ENCODE results near the gene HES7. TPM values are rescaled to one million over a fixed set of nuclear protein-coding genes. Genes with fewer than 3 reads are reported as not detected.

Gene HES7
- total and polyA plus RNA-seq, 4 experiments from 2014 or later: not detected

DNA sequence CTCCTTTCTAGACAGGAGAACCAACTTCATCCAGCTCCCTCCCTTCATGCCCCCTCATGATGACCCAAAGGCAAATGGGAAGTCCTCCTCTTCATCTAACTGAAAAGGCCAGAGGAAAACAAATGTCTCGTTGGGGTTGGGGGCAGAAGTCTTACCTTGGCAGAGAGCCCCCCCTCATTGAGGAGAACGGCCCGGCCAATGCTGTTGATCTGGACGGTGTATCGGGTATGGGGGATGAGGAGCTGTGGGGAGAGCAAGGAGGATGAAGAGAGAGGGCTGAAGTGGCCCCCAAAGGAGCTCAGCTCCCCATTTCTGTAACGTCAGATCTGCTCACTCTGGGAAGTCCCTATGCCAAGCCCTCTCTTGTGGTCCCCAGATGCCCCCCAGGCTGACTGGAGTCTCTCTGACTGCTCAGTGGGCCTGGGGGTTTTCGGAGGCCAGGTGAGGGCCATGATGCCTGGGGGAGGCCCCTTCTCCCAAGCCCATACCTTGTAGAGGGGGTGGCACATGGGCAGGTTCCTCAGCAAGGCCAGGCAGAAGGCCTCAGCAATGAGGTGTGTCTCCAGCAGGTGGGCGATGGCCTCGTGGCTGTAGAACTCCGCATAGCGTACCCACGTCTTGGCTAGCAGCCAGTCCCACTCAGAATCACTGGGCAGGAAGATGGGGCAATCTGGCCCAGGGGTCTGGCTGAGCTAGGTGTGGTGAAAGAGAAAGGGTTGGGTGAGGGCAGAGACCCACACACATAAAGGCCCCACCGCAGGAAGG lies 47.2 kb downstream of the HES7 start:
- POLR2A ChIA-PET (ENCODE audit: partially characterized antibody): interaction anchor here (0.6 to 1.0 kb wide), 3 partner anchors 33 to 240 kb away, joined by 3 to 5 read pairs (median 3); no protein-coding TSS in a partner anchor
- intact Hi-C loops (cut with micrococcal nuclease): no loop called here

DNA sequence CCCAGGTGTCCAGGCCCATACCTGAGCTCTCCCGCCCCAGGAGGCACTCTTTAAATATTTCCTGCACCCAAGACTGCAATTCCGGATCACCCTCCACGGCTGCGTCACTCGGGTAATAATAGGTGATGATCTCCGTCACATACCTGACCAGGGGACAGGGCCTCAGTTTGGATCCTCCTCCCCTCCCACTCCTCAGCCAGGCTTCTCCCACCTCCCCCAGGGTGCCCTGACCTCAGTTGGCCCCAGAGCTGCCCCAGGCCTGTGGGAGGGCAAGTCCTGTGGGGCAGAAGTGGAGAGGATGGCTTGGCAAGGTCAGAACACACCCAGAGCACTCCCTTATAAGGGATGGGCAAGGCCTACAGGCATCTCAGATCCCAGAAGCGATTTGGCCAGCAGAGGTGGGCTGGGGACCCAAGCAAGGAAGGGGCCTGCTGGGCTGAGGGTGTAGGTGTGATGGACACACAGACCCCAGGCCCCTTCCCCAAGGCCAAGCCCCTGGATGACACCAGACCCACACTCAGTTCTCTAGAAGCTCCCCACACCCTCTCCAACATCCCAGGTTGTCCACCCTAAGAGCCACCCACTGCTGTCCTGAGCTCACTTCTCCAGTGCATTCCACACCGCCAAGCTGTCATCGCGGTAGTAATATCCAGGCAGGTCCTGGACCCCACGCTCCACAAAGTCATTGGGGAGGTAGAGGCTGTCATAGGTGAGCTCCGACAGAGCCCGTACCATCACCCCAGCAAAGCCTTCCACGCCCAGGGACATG lies 48.1 kb downstream of the HES7 start:
- Histone ChIP-seq H3K4me1 (ENCODE audit: insufficient read depth, low read length) (peaks cover 37% of the 10 kb centered on the region), H3K9me3 (ENCODE audit: control insufficient read depth in 1 of 2, low read length in 2 of 2) (no peaks in the 10 kb centered on the region), H3K27me3 (ENCODE audit: insufficient read depth, low read length) (peaks cover 24% of the 10 kb centered on the region), H3K27ac (ENCODE audit: low read depth, low read length) (no peak overlapping the region), H3K4me3 (ENCODE audit: low read length in 2 of 2) (no peak overlapping the region), H3K36me3 (ENCODE audit: insufficient read depth, low read length) (no peaks in the 10 kb centered on the region)
- intact Hi-C loops (cut with micrococcal nuclease): no loop called here
- POLR2A ChIA-PET (ENCODE audit: partially characterized antibody): interaction anchor here (0.6 to 2.8 kb wide), 3 partner anchors 34 to 241 kb away, joined by 3 to 9 read pairs (median 3); no protein-coding TSS in a partner anchor
- no peak overlapping the region for H3K4me3 Mint-ChIP-seq
- peaks cover 18 to 43% (median 34%) of the 10 kb centered on the region in 4 donors for H3K4me1 Mint-ChIP-seq
- H3K36me3 Mint-ChIP-seq: no peaks in the 10 kb centered on the region
- peaks cover 12 to 15% of the 10 kb centered on the region in 2 donors for H3K27me3 Mint-ChIP-seq
- CTCF ChIA-PET (ENCODE audit: partially characterized antibody): interaction anchor here (1.3 to 9.9 kb wide), 5 partner anchors 12 to 44 kb away, joined by 6 to 147 read pairs (median 17); partner anchors contain the start of genes ALOX12B and ALOXE3
- no peak overlapping the region for H3K27ac Mint-ChIP-seq
- DNase-seq: no peak
- no peaks in the 10 kb centered on the region for H3K9me3 Mint-ChIP-seq

More for the DNA sequence above, 47.2 kb downstream of the HES7 start:
- Mint-ChIP-seq H3K36me3 (no peaks in the 10 kb centered on the region), H3K4me1 (peaks cover 21 to 43% (median 34%) of the 10 kb centered on the region in 4 donors), H3K27ac (peak overlapping the region in 2 of 7 donors; percentile 8 to 51), H3K27me3 (peaks cover 10 to 15% of the 10 kb centered on the region in 2 donors), H3K9me3 (no peaks in the 10 kb centered on the region), H3K4me3 (no peak overlapping the region)
- DNase-seq: no peak
- Histone ChIP-seq H3K4me1 (ENCODE audit: insufficient read depth, low read length) (peaks cover 37% of the 10 kb centered on the region), H3K27me3 (ENCODE audit: insufficient read depth, low read length) (peaks cover 19% of the 10 kb centered on the region), H3K27ac (ENCODE audit: low read depth, low read length) (no peak overlapping the region), H3K36me3 (ENCODE audit: insufficient read depth, low read length) (no peaks in the 10 kb centered on the region), H3K4me3 (ENCODE audit: low read length in 2 of 2) (no peak overlapping the region), H3K9me3 (ENCODE audit: control insufficient read depth in 1 of 2, low read length in 2 of 2) (no peaks in the 10 kb centered on the region)
- CTCF ChIA-PET (ENCODE audit: partially characterized antibody): interaction anchor here (1.0 to 9.9 kb wide), 4 partner anchors 16 to 87 kb away, joined by 5 to 147 read pairs (median 27); no protein-coding TSS in a partner anchor

DNA sequence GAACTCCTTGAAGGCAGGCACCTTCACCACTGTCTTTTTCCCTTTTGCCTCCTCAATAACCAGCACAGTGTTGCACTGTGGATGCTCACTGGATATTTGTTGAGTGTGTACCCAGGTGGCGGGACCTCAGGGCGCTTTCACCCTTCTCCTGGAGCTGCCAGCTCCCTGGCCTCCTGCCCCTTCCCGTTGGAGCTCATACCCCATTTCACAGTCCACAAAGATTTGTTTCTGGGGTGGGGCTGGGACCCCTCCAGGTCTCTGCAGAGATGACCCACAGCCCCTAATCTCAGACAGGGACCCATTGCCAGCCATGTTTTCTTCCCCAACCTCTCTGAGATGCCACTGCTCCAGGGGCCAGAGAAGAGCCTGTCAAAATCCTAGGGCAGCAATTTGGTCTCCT lies 48.8 kb downstream of the HES7 start:
- no peak for DNase-seq
- POLR2A ChIA-PET (ENCODE audit: partially characterized antibody): interaction anchor here (1.5 to 2.8 kb wide), 2 partner anchors 35 to 44 kb away, joined by 6 to 9 read pairs; partner anchors contain the start of gene ALOXE3
- no peak overlapping the region for H3K27ac Mint-ChIP-seq
- peaks cover 18 to 40% (median 31%) of the 10 kb centered on the region in 4 donors for H3K4me1 Mint-ChIP-seq
- Histone ChIP-seq H3K27me3 (ENCODE audit: insufficient read depth, low read length) (peaks cover 24% of the 10 kb centered on the region), H3K4me3 (ENCODE audit: low read length in 2 of 2) (no peak overlapping the region), H3K4me1 (ENCODE audit: insufficient read depth, low read length) (peaks cover 32% of the 10 kb centered on the region), H3K27ac (ENCODE audit: low read depth, low read length) (no peak overlapping the region), H3K36me3 (ENCODE audit: insufficient read depth, low read length) (no peaks in the 10 kb centered on the region), H3K9me3 (ENCODE audit: control insufficient read depth in 1 of 2, low read length in 2 of 2) (no peaks in the 10 kb centered on the region)
- intact Hi-C loops (cut with micrococcal nuclease): no loop called here
- H3K9me3 Mint-ChIP-seq: no peaks in the 10 kb centered on the region
- H3K4me3 Mint-ChIP-seq: peak overlapping the region in 1 of 8 donors; percentile 52
- H3K36me3 Mint-ChIP-seq: no peaks in the 10 kb centered on the region
- H3K27me3 Mint-ChIP-seq: peaks cover 12 to 18% of the 10 kb centered on the region in 2 donors
- CTCF ChIA-PET (ENCODE audit: partially characterized antibody): interaction anchor here (0.8 to 9.9 kb wide), 13 partner anchors 8 to 226 kb away, joined by 3 to 147 read pairs (median 15); partner anchors contain the start of genes ALOX12B, ALOXE3, CNTROB and RNF227

DNA sequence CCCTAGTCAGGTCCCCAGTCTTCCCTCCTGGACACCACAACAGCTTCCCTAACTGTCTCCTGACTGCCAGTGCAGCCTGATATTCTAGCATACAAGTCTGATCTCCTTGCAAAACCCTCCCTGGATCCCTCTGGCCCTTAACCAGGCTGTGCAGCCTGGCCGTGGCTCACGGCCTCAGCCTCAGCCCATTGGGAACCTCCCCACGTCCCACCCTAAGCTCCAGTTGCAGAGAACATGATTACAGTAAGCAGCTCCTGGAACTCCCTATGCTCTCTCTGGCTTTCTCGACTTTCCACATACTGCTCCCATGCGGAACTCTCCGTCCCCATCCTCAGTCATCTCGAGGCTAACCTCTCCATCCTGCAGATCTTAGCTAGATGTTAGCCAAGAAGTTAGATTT lies 49.4 kb downstream of the HES7 start:
- no peak overlapping the region for H3K4me3 ChIP-seq (ENCODE audit: low read length in 2 of 2)
- no peaks in the 10 kb centered on the region for H3K36me3 ChIP-seq (ENCODE audit: insufficient read depth, low read length)
- no peak overlapping the region for H3K27ac ChIP-seq (ENCODE audit: low read depth, low read length)
- ChIA-PET CTCF (ENCODE audit: partially characterized antibody) (interaction anchor here (0.8 to 9.9 kb wide), 17 partner anchors 9 to 226 kb away, joined by 3 to 147 read pairs (median 9); partner anchors contain the start of genes ALOX12B, ALOXE3, CNTROB and RNF227), POLR2A (ENCODE audit: partially characterized antibody) (interaction anchor here (1.5 to 2.8 kb wide), 2 partner anchors 36 to 45 kb away, joined by 6 to 9 read pairs; partner anchors contain the start of gene ALOXE3)
- intact Hi-C loops (cut with micrococcal nuclease): loop anchor here (5.0 kb wide), 1 partner anchor 223 kb away; the partner anchor contains the start of gene SLC25A35
- no peaks in the 10 kb centered on the region for H3K9me3 Mint-ChIP-seq
- DNase-seq: no peak
- peaks cover 24% of the 10 kb centered on the region for H3K27me3 ChIP-seq (ENCODE audit: insufficient read depth, low read length)
- H3K9me3 ChIP-seq (ENCODE audit: control insufficient read depth in 1 of 2, low read length in 2 of 2): no peaks in the 10 kb centered on the region
- H3K36me3 Mint-ChIP-seq: no peaks in the 10 kb centered on the region
- peaks cover 31% of the 10 kb centered on the region for H3K4me1 ChIP-seq (ENCODE audit: insufficient read depth, low read length)
- peak overlapping the region in 4 of 8 donors; percentile 8 to 52 (median 38) for H3K4me3 Mint-ChIP-seq
- H3K4me1 Mint-ChIP-seq: peaks cover 18 to 35% (median 27%) of the 10 kb centered on the region in 4 donors
- H3K27me3 Mint-ChIP-seq: peaks cover 12 to 18% of the 10 kb centered on the region in 2 donors
- H3K27ac Mint-ChIP-seq: peak overlapping the region in 2 of 7 donors; percentile 38 to 79

DNA sequence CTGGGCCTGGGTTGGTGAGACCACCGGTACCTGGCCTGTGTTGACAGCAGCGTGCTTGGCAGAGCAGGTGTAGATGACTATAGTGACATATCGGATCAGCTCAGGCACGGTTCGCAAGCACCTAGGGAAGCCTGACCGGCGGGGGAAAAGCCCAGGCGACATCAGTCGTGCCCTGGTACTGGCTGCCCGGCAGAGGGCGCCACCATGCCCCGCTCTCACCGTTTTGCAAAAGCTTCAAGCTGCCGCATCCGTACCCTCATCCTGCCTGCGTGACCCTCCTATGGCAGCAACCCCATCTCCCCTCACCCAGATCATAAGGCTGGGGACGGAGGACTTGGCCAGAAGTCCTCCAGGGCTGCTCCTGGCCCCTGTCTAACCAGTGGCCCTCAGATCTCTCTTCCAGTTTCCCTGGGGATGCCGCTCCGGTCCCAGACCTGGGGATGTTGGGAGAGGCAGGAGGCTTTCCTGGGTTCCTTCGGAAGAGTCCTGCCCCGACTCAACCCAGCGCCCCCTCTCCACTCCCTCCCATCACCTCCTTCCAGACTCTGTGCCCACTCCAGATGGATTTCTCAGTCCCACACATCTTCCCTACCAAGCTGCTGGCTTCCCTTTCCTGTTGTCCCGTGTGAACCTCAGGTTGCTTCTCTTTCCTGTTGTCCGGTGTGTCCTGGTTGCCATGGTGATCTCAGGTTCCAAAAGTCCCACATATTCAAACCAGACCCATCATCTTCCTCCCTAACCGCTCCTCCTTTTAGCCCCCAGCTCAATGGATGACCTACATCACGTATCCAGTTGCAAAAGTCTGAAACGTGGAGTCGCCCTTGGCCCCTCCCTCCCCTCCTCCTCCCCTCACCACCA lies 50.0 kb downstream of the HES7 start:
- intact Hi-C loops (cut with micrococcal nuclease): loop anchor here (1.0 to 5.0 kb wide), 3 partner anchors 36 to 223 kb away; partner anchors contain the start of genes ALOXE3 and SLC25A35
- Mint-ChIP-seq H3K36me3 (no peaks in the 10 kb centered on the region), H3K4me1 (peaks cover 15 to 29% (median 23%) of the 10 kb centered on the region in 4 donors), H3K27me3 (peaks cover 12 to 18% of the 10 kb centered on the region in 2 donors), H3K27ac (peak overlapping the region in 6 of 7 donors; percentile 37 to 92 (median 82)), H3K9me3 (peaks cover 0 to 2% (median 0%) of the 10 kb centered on the region in 8 donors), H3K4me3 (peak overlapping the region; percentile 74 to 97 (median 86))
- Histone ChIP-seq H3K27ac (ENCODE audit: low read depth, low read length) (no peak overlapping the region), H3K4me1 (ENCODE audit: insufficient read depth, low read length) (peaks cover 27% of the 10 kb centered on the region), H3K9me3 (ENCODE audit: control insufficient read depth in 1 of 2, low read length in 2 of 2) (no peaks in the 10 kb centered on the region), H3K36me3 (ENCODE audit: insufficient read depth, low read length) (no peaks in the 10 kb centered on the region), H3K4me3 (ENCODE audit: low read length in 2 of 2) (peak overlapping the region in 1 of 2 donors; percentile 33), H3K27me3 (ENCODE audit: insufficient read depth, low read length) (peaks cover 24% of the 10 kb centered on the region)
- CTCF ChIA-PET (ENCODE audit: partially characterized antibody): interaction anchor here (0.7 to 9.9 kb wide), 22 partner anchors 8 to 316 kb away, joined by 3 to 147 read pairs (median 6); partner anchors contain the start of genes ALOX12B, ALOXE3, CNTROB and RNF227
- DNase-seq: peak; percentile 77 to 88 (median 82)
- POLR2A ChIA-PET (ENCODE audit: partially characterized antibody): interaction anchor here (0.6 to 2.8 kb wide), 6 partner anchors 14 to 90 kb away, joined by 3 to 9 read pairs (median 3); partner anchors contain the start of gene ALOXE3

Measured in CD4-positive, alpha-beta memory T cell (primary cell).